Colonic mucosa (tissue), 4 donors: ENCODE results near the gene PNMA3. TPM values are rescaled to one million over a fixed set of nuclear protein-coding genes. Genes with fewer than 3 reads are reported as not detected.
"Not testable (repeated sequence)": the region's sequence is repeated elsewhere in the genome, so short reads cannot be mapped to it uniquely, and the experiment has no call there.

ENCODE experiments used
- DNase-seq: peaks from one replicate; pipeline ENCODE4 v3.0.0-alpha.2; 2020
- H3K27ac ChIP-seq: fragments of 200-600 bp; one replicate; pipeline ENCODE4 v1.8.0; 2021
- H3K27me3 ChIP-seq: fragments of 200-600 bp; one replicate; pipeline ENCODE4 v1.8.0; 2021
- H3K36me3 ChIP-seq: fragments of 200-600 bp; one replicate; pipeline ENCODE4 v1.8.0; 2021
- H3K4me1 ChIP-seq: fragments of 200-600 bp; one replicate; pipeline ENCODE4 v1.8.0; 2021; ENCODE audit warnings: mild to moderate bottlenecking
- H3K4me3 ChIP-seq: fragments of 200-600 bp; one replicate; pipeline ENCODE4 v1.8.0; 2021
- H3K9ac ChIP-seq, 2 donors: one replicate each; pipeline ENCODE4 v1.7.0; 2013; ENCODE audit warnings: control low read depth in 2 of 2, low read depth in 2 of 2, low read length in 2 of 2
- H3K9me3 ChIP-seq: fragments of 200-600 bp; one replicate; pipeline ENCODE4 v1.8.0; 2021
- CTCF ChIP-seq: fragments of 200-600 bp; IDR thresholded peaks from one replicate; pipeline ENCODE4 v1.8.0; 2022; ENCODE audit warnings: antibody characterized with exemption, mild to moderate bottlenecking
- intact Hi-C: fragments of 100-400 bp; cut with DNase I; formaldehyde crosslinking; loops from one replicate; pipeline ENCODE4 v1.14.1; 2022
- total RNA-seq, 2 donors: library from RNA; stranded (reverse); fragmentation: NEBNext Ultra II Directional in 1 of 2; extraction: Animal tissue kit (Norgen Biotek cat#: 25700) in 1 of 2; gene quantifications; one replicate each; pipeline ENCODE4 v1.2.1, GENCODE V29; 2021
- donor health status: healthy.
- donor health status: DM: no; HTN: no; CAD: no.
- donor health status: DM: no; HTN: no; CAD: no.

Gene PNMA3
- under 1 TPM; 0.15 to 0.21 TPM for total RNA-seq

- H3K4me3 ChIP-seq, result no peak within 1 kb of the TSS
Measured at GRCh38 chrX:153055871-153056749, at the start of gene PNMA3. Gene PNMA3 (plus strand): TSS chrX:153056470. CDS start chrX:153057056, 586 bp downstream.

GRCh38 chrX:153017174-153017573 is 39.1 kb upstream of the PNMA3 start:
- intact Hi-C loops, H3K27me3 ChIP-seq: not testable (repeated sequence)

More at GRCh38 chrX:153055871-153056749, at the start of gene PNMA3:
- Histone ChIP-seq H3K4me1 (no peaks in the 10 kb centered on the region), H3K27me3 (peaks cover 7% of the 10 kb centered on the region), H3K9ac (no peak within 1 kb of the TSS), H3K27ac (no peak within 1 kb of the TSS), H3K9me3 (no peaks in the 10 kb centered on the region), H3K36me3 (no peaks in the 10 kb centered on the region)
- TF ChIP-seq CTCF, result no peak
- intact Hi-C loops, result no loop called here
- no peak for DNase-seq

GRCh38 chrX:153019166-153019565 is 37.1 kb upstream of the PNMA3 start:
- H3K4me3 ChIP-seq, result no peak overlapping the region
- H3K27ac ChIP-seq, result no peak overlapping the region
- no peak for TF ChIP-seq CTCF
- no peaks in the 10 kb centered on the region for H3K36me3 ChIP-seq
- no peaks in the 10 kb centered on the region for H3K4me1 ChIP-seq
- H3K9ac ChIP-seq, result no peak overlapping the region
- intact Hi-C loops, result no loop called here
- no peak for DNase-seq
- H3K9me3 ChIP-seq, result no peaks in the 10 kb centered on the region
- peaks cover 2% of the 10 kb centered on the region for H3K27me3 ChIP-seq

More at GRCh38 chrX:153017174-153017573, 39.1 kb upstream of the PNMA3 start:
- H3K9ac ChIP-seq, DNase-seq, H3K4me3 ChIP-seq, H3K9me3 ChIP-seq, H3K4me1 ChIP-seq, H3K36me3 ChIP-seq, H3K27ac ChIP-seq: not testable (repeated sequence)

- not testable (repeated sequence) for H3K9ac ChIP-seq, H3K36me3 ChIP-seq, H3K4me1 ChIP-seq, H3K9me3 ChIP-seq, H3K27ac ChIP-seq, H3K4me3 ChIP-seq, H3K27me3 ChIP-seq, DNase-seq
- intact Hi-C loops, result loop anchor here (5.0 kb wide), 1 partner anchor 416 kb away; no protein-coding TSS in a partner anchor
Measured at GRCh38 chrX:153026501-153026900, 29.8 kb upstream of the PNMA3 start.

GRCh38 chrX:153028487-153028886 is 27.8 kb upstream of the PNMA3 start:
- intact Hi-C loops, result loop anchor here (5.0 kb wide), 1 partner anchor 414 kb away; no protein-coding TSS in a partner anchor
- H3K4me1 ChIP-seq, H3K4me3 ChIP-seq, H3K9ac ChIP-seq, H3K27ac ChIP-seq, DNase-seq, H3K27me3 ChIP-seq, H3K36me3 ChIP-seq, H3K9me3 ChIP-seq: not testable (repeated sequence)

- no peak for TF ChIP-seq CTCF
- no peak overlapping the region for H3K4me3 ChIP-seq
- H3K27me3 ChIP-seq, result no peaks in the 10 kb centered on the region
- no peak overlapping the region for H3K27ac ChIP-seq
- H3K4me1 ChIP-seq, result no peaks in the 10 kb centered on the region
- no peaks in the 10 kb centered on the region for H3K9me3 ChIP-seq
- no peak for DNase-seq
- H3K36me3 ChIP-seq, result no peaks in the 10 kb centered on the region
- intact Hi-C loops, result loop anchor here (5.0 kb wide), 1 partner anchor 413 kb away; no protein-coding TSS in a partner anchor
- no peak overlapping the region for H3K9ac ChIP-seq
Measured at GRCh38 chrX:153029162-153029561, 27.1 kb upstream of the PNMA3 start.

GRCh38 chrX:153029875-153030274 is 26.4 kb upstream of the PNMA3 start:
- Histone ChIP-seq H3K9me3 (no peaks in the 10 kb centered on the region), H3K9ac (no peak overlapping the region), H3K27me3 (no peaks in the 10 kb centered on the region), H3K4me1 (no peaks in the 10 kb centered on the region), H3K36me3 (no peaks in the 10 kb centered on the region), H3K4me3 (no peak overlapping the region), H3K27ac (no peak overlapping the region)
- no peak for TF ChIP-seq CTCF
- intact Hi-C loops, result loop anchor here (5.0 kb wide), 2 partner anchors 412 to 477 kb away; no protein-coding TSS in a partner anchor
- no peak for DNase-seq
